Hematopoietic multipotent progenitor cell treated with erythropoietin and hydrocortisone succinate and interleukin-3 and kit ligand, for 8 days (in vitro differentiated cells): ENCODE data around the gene RNF212.
"Not testable (repeated sequence)": the region's sequence is repeated elsewhere in the genome, so short reads cannot be mapped to it uniquely, and the experiment has no call there.

ENCODE experiments used
- DNase-seq: peaks from one replicate; pipeline ENCODE4 v3.0.0-alpha.2; 2015

RNF212 gene

GRCh38 chr4:1062419-1062818, 50.9 kb downstream of the RNF212 start:
- DNase-seq, result no peak

GRCh38 chr4:1061760-1062159, 51.6 kb downstream of the RNF212 start:
- no peak for DNase-seq

- no peak for DNase-seq
These were observed 52.2 kb downstream of the RNF212 start for GRCh38 chr4:1061056-1061700.

GRCh38 chr4:1060621-1061020, 52.7 kb downstream of the RNF212 start:
- DNase-seq, result no peak

- no peak for DNase-seq
These were observed 53.2 kb downstream of the RNF212 start for GRCh38 chr4:1060121-1060520.

GRCh38 chr4:1058997-1059665, 54.2 kb downstream of the RNF212 start:
- DNase-seq, result no peak

GRCh38 chr4:1058198-1058996, 55.0 kb downstream of the RNF212 start:
- no peak for DNase-seq

GRCh38 chr4:1057403-1057745, 56.0 kb downstream of the RNF212 start:
- DNase-seq, result no peak

- DNase-seq, result no peak
These were observed 56.5 kb downstream of the RNF212 start for GRCh38 chr4:1056671-1057402.

GRCh38 chr4:1055721-1056590, 57.4 kb downstream of the RNF212 start:
- peak; percentile 32 for DNase-seq

- DNase-seq, result not testable (repeated sequence)
These were observed 58.1 kb downstream of the RNF212 start for GRCh38 chr4:1055243-1055701.

- not testable (repeated sequence) for DNase-seq
These were observed 58.6 kb downstream of the RNF212 start for GRCh38 chr4:1054696-1055242.

- not testable (repeated sequence) for DNase-seq
These were observed 59.5 kb downstream of the RNF212 start for GRCh38 chr4:1053891-1054290.

GRCh38 chr4:1053080-1053661, 60.2 kb downstream of the RNF212 start:
- no peak for DNase-seq

- no peak for DNase-seq
These were observed 61.1 kb downstream of the RNF212 start for GRCh38 chr4:1052231-1052671.

GRCh38 chr4:1051472-1051871, 61.9 kb downstream of the RNF212 start:
- DNase-seq, result no peak

GRCh38 chr4:1050486-1051213, 62.7 kb downstream of the RNF212 start:
- no peak for DNase-seq

GRCh38 chr4:1049591-1049905, 63.8 kb downstream of the RNF212 start:
- DNase-seq, result no peak

GRCh38 chr4:1048773-1049590, 64.4 kb downstream of the RNF212 start:
- DNase-seq, result no peak
